Fibroblast of skin of left quadriceps (primary cell): ENCODE results near the gene SC5D.

Experiments
- DNase-seq, 2 experiments: peaks; one replicate each; pipeline ENCODE4 v3.0.0-alpha.2; 2013; ENCODE audit warnings: low read depth in 2 of 2

Gene SC5D

DNA sequence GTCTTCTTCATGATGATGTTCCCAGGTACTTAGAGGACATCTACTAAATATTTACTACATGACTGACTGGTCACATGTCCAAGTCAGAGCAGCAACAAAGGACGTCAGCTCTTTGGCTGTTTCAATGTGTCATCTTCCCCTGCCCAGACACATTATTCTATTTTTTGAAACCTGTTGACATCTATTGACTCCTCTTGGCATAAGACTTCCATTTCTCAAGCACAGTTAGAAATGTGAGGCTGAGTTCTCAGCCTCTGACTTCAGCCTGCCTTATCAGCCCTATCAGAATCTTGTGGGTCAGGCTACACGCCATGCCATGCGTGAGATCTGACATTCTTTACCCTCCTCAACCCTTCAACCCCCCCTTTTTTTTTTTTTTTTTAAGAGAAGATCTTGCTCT lies 63.8 kb downstream of the SC5D start:
- no peak for DNase-seq
